ENCODE results near the gene PTPRK.

The PTPRK gene

DNA sequence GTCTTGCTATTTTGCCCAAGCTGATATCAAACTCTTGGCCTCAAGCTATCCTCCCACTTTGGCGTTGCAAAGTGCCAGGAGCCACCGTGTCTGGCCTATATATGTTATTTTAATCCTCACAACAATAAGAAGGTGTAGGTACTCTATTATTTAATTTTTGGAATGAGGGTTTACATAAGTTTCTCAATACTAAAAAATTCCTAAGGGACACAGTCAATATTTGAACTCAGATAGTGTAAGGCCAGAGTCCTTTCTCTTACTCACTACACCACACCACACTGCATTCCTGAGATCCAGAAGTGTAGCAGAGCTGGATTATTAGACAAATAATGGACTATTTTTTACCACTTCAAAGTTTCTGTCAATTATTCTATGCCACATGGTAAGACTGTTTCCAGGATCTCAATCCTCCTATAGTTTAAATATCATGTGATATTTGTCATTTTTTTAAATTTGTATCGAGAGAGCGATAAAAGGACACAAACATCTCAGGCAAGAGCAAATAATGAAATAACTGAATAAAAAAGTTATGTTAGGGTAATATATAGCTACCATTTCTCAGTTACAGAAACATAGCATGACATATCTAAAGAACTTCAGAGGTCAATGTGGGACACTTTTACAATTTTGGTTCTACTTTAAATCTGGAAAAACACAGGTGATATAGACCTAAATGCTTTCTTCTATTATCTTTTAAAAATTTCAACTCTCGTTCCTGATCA lies 457.4 kb downstream of the PTPRK start:
- no peak for DNase-seq

DNA sequence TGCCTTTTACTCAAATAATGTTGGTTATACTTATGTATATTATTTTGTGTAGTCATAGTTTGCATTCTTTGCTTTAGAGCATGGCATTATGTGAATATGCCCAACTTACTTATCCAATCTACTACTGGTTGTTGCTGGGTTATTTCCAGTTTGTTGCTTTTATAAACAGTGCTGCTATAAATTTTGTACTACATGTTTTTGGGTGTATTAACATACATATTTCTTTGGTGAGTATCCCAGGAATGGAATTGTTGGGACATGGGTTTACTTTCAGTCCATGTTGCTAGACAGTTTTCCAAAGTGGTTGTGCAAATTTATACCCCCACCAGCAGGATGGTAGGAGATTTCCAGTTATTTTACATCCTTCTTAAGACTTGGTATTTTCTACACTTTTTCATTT lies 462.5 kb downstream of the PTPRK start:
- DNase-seq = no peak

DNA sequence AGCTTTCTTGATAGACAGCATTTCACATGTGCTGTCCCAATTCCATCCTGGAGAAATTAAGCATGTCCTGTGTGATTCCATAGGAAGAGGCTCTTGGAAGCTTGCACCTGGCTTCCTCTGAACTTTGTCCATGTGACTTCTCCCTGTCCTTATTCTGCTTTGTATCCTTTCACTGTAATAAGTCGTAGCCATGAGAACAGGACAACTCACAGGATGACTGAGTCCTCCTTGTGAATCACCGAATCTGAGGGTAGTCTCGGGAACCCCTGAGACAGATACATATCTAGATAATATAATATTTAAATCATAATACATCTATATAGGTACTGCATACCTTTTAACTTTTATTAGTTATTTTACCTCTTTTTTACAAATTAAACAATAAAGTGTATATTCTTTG lies 462.9 kb downstream of the PTPRK start:
- no peak for DNase-seq

DNA sequence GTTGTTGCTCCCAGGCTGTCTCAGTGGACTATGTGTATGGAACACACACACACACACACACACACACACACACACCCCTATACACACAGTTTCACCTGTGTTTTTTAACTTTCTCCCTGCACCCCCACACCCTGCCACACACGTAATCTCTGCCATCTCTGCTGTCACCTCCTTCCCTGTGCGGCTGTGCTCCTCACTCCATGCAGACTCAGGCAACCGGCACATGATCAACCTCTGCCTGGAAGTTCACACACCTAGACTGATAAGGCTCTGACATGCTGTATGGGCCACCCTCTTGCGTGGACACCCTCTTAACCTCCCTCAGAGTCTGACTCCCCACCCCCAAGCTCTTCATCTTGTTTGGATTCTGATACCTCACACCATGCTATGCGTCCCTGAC lies 467.3 kb downstream of the PTPRK start:
- no peak for DNase-seq

DNA sequence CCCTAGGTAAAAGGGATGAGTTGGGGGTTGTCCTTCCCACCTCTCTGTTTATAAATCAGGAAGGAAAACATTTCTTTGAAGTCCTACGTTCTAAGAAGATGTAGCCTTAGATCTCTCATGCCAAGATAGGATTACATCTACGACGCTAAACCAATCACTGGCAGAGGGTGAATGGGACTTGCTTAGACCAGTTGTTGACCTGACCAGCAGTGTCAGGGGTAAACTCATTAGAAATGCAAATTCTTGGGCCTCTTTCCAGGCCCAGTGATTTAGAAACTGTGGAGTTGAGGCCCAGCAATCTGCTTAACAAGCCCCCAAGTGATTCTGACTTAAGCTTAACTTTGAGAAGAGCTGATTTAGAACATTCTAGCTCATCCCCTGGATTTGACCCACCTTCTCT lies 472.4 kb downstream of the PTPRK start:
- DNase-seq = no peak

DNA sequence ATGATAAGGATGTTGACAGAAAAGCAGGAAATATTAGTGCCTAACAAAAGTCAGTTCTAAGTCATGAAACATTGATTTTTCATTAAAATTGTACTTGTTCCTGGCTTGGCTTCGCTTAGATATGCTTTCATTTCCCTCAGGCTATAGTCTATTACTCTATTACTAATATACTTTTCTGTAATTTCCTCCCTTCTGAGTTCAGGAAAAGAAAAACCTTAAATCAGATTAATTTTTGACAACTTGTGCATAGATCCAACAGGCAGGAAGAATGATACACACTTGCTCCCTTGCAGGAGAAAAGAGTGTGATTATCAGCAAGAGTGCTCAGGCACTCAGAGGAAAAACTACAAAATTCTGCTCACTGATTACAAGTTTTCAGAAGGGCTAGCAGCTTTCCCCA lies 474.4 kb downstream of the PTPRK start:
- no peak for DNase-seq

DNA sequence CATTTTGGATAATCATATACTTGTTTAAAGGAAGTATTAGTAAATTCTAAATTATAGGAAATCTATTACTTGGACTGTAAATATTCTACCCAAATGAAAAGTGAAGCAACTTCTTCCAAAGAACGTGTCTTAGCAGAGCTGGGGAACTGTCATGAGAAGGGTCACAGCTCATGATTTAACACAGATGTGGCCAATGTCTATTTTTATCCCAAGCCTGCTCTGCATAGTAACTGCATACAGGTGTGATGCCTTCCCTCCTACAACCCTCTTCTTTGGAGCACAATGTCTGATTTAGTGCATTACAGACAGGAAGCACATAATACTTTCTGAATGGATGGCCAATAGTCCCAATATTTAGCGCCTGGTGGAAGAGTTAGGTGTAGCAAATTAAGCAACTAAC lies 480.9 kb downstream of the PTPRK start:
- no peak for DNase-seq

DNA sequence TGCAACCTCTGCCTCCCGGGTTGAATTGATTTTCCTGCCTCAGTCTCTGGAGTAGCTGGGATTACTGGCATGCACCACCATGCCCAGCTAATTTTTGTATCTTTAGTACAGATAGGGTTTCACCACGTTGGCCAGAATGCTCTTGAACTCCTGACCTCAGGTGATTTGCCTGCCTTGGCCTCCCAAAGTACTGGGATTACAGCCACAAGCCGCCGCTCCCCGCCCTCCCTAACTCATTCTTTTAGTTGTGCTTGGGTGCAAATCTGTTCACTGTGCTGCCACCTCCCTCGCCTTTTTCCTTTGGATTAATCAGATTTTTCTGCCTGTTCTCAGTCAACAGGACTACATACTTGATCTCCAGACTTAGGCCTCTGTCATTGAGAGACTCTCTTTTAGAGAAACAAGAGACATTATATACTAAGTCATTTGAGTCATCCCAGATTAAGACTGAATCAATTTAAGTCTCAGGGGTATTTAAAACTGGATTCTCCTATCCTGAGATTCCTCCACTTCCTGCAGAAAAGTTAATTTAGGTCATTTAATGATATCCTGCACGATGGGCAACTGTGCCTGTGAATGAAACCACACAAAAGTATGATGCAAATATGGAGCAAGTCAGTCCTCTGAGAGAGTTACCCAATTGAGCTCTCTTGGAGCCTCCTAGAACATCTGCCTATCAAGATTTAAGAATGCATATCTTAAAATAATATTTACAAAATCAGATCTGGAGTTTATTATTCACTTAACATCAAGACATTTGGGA lies 483.4 kb downstream of the PTPRK start:
- DNase-seq = no peak

DNA sequence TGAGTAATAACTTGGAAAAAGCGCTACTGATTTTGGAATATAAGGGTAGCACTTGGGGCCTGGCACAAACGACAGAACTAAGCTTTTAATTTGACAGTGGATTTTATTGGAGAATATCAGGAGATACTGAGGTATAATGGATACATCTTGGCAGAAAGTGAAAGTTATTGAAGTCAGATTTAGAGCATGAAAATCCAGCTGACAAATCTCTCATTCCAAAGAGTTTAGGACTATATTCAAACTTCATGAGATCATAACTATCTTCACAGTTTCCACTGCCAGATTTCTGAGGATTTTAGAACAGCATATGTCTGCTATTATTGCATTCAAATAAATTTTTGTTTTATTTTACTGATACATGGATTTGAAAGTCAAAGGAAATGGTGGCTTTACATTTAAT lies 487.2 kb downstream of the PTPRK start:
- no peak for DNase-seq

DNA sequence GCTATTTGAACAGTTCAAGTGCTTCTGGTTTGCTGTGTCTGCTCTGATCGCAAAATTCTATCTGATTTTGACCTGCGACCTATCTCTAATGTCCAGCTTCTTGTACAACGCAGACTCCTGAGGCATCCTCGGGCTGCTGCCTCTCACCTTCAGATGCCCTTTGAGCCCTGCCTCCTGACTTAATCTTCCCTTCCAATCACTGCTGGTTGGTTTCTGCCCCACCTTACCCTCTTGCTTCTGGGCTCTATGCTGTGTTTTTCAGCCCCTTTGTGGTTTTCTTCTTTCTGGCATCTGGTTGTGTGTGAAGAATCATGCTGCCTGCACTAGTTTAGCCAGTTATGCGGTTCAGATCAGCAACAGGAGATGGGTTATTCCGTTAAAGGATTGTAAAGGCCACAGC lies 488.4 kb downstream of the PTPRK start:
- DNase-seq = no peak

DNA sequence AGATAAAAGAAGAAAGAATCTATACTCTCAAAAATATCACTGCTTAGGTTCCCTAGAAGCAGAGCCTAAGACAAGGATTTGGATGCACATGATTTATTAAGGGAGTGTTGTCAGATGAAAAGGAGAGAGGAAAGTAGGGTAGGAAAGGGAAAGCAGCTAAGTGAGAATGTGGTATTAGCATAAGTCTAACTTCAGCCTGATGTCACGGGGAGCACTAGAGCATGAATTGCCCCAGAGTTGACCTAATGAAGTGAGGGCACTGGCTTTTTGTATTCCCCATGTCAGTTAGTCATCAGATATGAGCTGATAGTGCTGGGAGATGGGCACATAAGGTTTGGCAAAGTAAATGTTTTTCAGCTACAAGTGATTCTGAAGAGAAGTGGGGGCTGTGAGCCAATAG lies 490.6 kb downstream of the PTPRK start:
- DNase-seq = no peak

DNA sequence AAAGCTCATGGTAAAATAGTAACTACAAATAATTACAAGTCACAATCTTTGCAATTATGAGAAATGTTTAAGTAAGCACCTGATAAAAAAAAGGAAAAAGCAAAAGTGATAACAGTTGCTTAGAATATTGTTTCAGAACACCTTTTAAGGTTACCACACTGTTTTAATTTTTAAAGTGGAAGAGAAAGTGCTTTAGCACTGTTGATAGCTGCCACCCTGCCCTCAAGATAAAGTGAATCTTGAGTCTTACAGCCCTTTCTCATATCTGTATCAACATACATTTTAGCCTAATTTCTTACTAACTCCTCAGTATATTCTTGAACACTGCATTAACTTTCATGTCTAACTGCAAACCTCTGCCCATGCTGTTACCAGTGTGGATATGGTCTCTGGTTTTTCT lies 492.2 kb downstream of the PTPRK start:
- no peak for DNase-seq

DNA sequence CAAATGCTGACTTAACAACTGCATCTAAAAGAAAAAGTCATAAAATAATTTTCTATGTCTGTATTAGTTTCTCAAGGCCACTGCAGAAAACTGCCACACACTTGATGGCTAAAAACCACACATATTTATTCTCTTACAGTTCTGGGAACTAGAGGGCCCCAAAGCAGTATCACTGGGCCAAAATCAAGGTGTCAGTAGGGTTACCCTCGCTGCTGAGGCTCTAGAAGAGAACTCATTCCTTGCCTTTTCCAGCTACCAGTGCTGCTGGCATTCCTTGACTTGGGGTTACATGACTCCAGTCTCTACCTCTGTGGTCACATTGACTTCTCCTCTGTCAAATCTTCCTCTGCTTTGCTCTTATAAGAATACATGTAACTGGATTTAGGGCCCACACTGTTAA lies 494.9 kb downstream of the PTPRK start:
- no peak for DNase-seq

DNA sequence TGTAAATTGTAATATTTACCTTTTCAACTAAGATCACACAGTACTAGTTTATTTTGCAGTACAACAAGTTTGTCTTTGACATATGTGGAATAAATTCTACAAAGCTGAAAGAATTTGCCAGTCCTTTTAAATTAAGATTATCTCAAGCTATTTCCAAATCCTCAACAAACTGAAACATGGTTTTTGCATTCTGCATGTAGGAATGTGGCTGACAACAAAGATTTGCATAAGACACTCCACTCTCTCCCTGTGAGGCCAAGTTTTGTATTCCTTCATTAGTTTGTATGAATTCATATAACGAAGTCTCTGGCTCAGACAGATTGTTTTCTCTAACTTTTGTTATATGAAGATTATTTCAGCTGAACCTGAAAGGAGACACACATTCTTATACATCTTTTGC lies 495.4 kb downstream of the PTPRK start:
- DNase-seq = no peak

DNA sequence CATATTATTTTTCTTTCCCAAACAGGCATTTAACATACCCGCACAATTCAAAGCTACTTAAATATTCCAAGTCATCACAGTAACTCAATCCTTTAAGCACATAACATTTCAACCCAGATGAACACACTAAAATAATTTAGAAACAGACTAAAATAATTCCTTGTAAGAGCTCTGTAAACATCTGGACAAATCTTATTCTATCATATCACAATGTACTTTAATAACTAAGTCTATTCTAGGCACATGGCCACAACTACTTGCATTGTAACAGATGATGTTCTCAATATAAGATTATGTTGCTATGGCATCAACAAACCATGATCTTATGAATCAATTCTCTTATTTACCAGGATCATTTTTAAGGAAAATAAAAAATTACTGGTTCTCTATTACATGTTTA lies 496.4 kb downstream of the PTPRK start:
- no peak for DNase-seq

DNA sequence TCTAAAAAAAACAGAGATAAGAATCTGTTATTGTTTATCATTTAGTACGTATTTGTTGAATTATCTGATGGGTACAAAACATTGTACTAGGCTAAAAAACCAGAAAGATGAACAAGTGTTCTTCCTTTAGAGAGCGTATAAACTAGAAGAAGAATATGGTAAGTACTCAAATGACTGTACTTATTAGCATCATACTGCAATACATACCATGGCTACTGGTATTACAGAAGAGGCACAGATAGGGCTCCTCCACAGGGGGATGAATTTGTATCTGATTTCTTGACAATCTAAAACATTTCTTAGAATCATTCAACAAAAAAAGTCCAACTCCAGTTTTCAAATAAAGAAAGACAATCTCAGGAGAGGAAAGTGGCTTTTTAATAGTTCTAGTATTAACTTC lies 501.6 kb downstream of the PTPRK start:
- no peak for DNase-seq

DNA sequence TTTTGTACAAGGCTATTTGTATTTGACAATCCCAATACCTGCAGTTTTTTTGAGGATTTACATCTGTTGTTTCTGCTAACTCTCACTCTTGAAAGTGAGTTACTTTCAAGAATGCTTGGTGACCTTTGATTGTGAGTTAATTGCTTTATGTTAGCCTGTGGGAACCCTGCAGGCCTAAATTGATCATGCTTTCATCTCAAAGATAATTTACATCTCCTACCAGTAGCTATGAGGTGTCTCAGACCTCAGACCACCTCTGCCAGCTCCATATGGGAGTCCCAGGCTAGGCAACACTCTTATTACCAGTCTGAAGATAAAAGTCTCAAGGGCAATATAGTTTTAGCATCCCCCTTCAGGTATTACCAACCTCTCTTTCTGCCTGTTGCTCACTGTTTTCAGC lies 503.1 kb downstream of the PTPRK start:
- DNase-seq = no peak

DNA sequence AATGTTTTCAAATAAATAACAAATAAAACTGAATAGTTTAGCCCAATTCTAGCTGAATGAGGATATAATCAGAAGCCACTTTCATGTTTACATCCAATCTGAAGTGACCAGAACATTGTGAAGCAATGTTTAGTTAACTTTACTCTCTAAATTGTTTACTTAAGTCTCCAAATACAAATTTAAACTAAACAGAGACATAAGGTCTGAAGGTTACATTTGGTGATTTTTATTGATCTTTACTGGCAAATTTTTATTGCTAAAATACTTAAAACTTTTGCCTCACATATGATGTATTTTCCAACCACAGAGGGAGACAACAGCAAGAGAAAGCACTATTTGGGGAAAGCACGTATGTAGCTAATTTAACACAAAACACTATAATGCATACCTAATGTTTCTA lies 512.7 kb downstream of the PTPRK start:
- DNase-seq = no peak

DNA sequence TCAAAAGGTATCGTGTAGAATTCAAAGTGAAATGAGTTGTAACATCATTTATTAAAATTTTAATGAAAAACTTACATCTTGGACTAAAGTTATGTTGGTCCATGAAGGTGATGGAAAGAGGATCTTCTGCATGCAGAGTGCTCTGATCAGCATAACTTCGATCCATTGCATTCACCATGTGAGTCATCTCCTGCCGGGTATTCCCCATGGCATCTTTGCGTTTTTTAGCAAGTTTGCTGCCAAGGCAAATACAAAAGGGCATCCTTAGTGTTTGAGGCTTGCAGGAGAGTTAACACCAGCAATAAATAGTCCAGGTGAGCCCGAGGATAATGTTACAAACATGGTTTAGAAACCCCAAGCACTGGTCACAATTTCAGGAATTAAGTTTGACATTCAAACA lies 515.4 kb downstream of the PTPRK start:
- no peak for DNase-seq

DNA sequence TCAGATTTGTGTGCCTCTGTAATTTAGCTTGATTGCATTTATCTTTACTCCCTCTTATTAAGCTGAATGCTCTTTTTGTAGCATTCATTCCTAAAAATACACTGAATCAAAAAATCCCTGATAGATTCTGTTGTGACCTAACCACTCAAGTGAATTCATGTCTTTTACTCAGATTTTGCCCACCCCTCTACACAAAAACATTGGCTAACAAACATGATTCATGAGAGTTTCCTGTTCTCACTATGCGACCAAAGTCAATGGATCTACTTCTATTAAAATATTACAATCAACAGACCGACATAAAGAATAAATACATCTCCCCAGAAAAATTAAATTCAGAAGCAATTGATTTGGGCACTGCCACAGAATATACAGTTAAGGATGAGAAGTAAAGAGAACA lies 520.0 kb downstream of the PTPRK start:
- no peak for DNase-seq

DNA sequence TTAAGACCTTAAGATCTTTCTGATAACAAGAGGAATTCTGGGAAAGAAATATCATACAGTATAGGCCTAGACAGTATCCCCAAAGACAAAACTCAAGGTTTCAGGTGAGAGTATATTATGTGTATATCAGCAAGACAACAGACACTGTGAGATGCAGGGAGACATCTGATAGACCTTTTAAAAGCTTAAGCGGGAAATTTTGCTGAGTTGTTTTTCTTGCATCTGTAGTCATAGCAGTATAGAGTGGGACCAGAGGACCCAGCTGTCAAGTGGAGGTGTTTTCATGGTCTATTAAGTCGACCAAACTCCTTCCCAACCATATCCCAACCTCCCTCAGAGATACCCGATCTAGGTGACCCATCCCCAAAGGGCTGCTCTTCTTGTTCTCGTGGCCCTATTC lies 521.4 kb downstream of the PTPRK start:
- no peak for DNase-seq

DNA sequence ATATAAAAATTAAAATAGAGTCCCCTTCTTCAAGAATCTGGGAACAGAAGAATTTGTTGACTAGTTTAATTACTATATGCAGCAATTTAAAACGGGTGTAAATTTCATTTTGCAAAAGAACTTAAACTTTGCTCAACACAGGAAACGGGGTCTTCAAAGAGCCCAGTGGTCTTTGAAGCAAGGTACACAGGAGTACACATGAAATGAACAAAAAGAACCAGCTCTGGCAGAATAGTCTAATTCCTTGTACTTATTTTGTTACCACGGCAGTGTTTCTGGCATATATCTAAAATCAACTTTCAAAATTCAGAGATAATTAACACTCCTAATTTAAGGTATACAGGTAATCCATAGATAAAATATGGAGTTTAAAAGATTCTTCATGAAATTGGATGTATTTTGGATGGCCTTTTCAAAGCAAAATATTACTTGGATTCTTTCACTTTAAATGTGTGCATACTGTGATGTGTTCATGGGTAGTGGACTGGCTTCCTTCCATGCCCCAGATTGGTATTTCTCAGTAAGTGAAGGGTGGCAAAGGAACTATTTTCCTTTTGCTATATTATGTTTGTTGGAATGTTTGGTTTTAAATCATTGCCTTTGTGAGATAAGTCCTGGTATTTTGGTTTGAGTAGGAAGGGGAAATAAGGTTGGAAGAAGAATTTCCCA lies 522.8 kb downstream of the PTPRK start:
- no peak for DNase-seq

DNA sequence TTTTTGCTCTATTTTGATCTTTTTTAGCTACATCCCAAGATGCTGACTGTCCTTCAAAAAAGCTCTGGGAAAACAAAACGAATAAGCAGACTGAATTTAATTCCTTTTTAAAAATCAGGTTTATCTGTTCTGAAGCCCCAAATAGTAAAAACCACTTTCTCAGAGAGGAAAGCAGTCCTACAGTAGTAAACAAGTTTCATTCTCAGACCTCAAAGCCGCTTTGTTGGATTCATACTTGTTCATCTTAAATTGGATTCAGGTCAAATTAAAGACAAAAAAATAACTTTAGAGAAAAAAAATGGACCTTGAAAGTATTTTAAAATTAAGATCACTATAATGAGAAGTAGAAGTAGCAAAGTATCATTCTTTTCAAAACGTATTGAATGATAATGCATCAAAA lies 523.5 kb downstream of the PTPRK start:
- DNase-seq = no peak

DNA sequence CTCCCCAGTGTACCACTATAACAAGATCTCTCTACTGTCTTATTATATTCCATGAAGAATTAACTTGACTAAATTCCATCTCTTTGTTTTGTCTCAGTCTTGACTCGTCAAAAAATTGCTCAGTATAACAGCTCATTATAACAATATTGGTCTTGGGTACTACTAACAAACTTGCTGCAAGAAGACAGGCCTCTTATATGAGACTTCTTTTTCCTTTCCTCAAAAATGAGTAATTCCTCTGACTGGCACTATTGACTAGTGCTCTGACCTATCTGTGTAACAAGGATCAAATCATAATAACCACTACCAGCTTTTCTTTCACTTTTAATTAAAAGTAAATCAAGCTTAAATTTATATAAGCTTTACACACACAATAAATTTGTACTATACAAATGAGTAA lies 528.3 kb downstream of the PTPRK start:
- DNase-seq = no peak

Measured in central memory CD4-positive, alpha-beta T cell (primary cell).